Right lobe of liver (tissue), 6 donors: Measurements from ENCODE around the gene RIT2. TPM values are rescaled to one million over a fixed set of nuclear protein-coding genes. Genes with fewer than 3 reads are reported as not detected.

ENCODE experiments used
- ATAC-seq, 4 donors: fragments of 200-7000 bp; cut with Tn5 transposase; one replicate each; pipeline ENCODE4 v1.9.1; 2020; ENCODE audit warnings: mild to moderate bottlenecking in 4 of 4, moderate library complexity in 4 of 4
- DNase-seq, 3 donors: peaks; one replicate each; pipeline ENCODE4 v3.0.0-alpha.2; 2020
- H3K27ac ChIP-seq, 3 donors: fragments of 200-600 bp; one replicate each; pipeline ENCODE4 v1.8.0; 2022
- H3K27me3 ChIP-seq, 2 donors: fragments of 200-600 bp; one replicate each; pipeline ENCODE4 v1.8.0; 2022
- H3K36me3 ChIP-seq, 4 donors: fragments of 200-600 bp; sonication (generic) in 1 of 4; one replicate each; pipeline versions ENCODE4 v1.5.1 to v1.8.0; 2017 to 2022; ENCODE audit warnings: control low read depth in 1 of 4
- H3K4me1 ChIP-seq, 4 donors: fragments of 200-600 bp; sonication (generic) in 1 of 4; one replicate each; pipeline versions ENCODE4 v1.5.1 to v1.8.0; 2017 to 2022; ENCODE audit warnings: control low read depth in 1 of 4
- H3K4me3 ChIP-seq, 3 donors: fragments of 200-600 bp; one replicate each; pipeline ENCODE4 v1.8.0; 2022
- H3K9me3 ChIP-seq, 4 donors: fragments of 200-600 bp; sonication (generic) in 1 of 4; one replicate each; pipeline versions ENCODE4 v1.5.1 to v1.8.0; 2017 to 2022; ENCODE audit warnings: control low read depth in 1 of 4
- POLR2A ChIP-seq: fragments of 450-650 bp; IDR thresholded peaks from one replicate; pipeline ENCODE4 v1.6.1; 2017; ENCODE audit warnings: antibody characterized with exemption, mild to moderate bottlenecking
- whole genome bisulfite sequencing: methylation state at CpG from one replicate; pipeline ENCODE4 v1.1.6; 2018; ENCODE audit warnings: low coverage, low lambda C conversion rate; ENCODE audit not compliant: insufficient coverage; ENCODE audit errors: missing lambda C conversion rate; 5-methylcytosine and 5-hydroxymethylcytosine counted together
- intact Hi-C, 2 donors: fragments of 100-400 bp; cut with DNase I; formaldehyde crosslinking; loops; one replicate each; pipeline versions ENCODE4 v1.11.2 to v1.14.1; 2022
- total RNA-seq, 6 experiments: library from RNA; depleted of rRNA in 2 of 6; stranded (reverse); fragments of >200 nt in 2 of 6; fragmentation: NEBNext Ultra II Directional in 3 of 6; extraction: Animal tissue kit (Norgen Biotek cat#: 25700) in 3 of 6; gene quantifications; one replicate each; pipeline versions ENCODE4 v1.1.0 to v1.2.4, GENCODE V29; 2016 to 2023
- TF ChIP-seq, protein P1 (sequence below), 4 donors: fragments of 200-600 bp in 3 of 4; fragments of 450-650 bp in 1 of 4; IDR thresholded peaks; one replicate each; pipeline versions ENCODE4 v1.5.1 to v1.8.0; 2016 to 2022; ENCODE audit warnings: antibody characterized with exemption in 4 of 4, mild to moderate bottlenecking in 2 of 4
- donor health status: DM: no; HTN: yes; CAD: no.
- donor health status: DM: no; HTN: no; CAD: no.
- donor health status: DM: no; HTN: no; CAD: no.
- donor health status: DM: no; HTN: yes; CAD: no.
- donor health status: DM: no; HTN: yes; CAD: no.

Gene RIT2
- total RNA-seq, 6 experiments from 2014 or later, result not detected

GRCh38 chr18:42941021-42941420, 174.5 kb downstream of the RIT2 start:
- intact Hi-C loops, result no loop called here
- 38% methylated on average over 2 of the region's 2 CpGs for WGBS
- Histone ChIP-seq H3K9me3 (no peaks in the 10 kb centered on the region), H3K4me1 (no peaks in the 10 kb centered on the region), H3K27ac (no peak overlapping the region), H3K4me3 (no peak overlapping the region), H3K36me3 (no peaks in the 10 kb centered on the region), H3K27me3 (no peaks in the 10 kb centered on the region)
- DNase-seq (no peak), ATAC-seq (no peak)
- TF ChIP-seq POLR2A, result no peak
- TF ChIP-seq, protein P1, sequence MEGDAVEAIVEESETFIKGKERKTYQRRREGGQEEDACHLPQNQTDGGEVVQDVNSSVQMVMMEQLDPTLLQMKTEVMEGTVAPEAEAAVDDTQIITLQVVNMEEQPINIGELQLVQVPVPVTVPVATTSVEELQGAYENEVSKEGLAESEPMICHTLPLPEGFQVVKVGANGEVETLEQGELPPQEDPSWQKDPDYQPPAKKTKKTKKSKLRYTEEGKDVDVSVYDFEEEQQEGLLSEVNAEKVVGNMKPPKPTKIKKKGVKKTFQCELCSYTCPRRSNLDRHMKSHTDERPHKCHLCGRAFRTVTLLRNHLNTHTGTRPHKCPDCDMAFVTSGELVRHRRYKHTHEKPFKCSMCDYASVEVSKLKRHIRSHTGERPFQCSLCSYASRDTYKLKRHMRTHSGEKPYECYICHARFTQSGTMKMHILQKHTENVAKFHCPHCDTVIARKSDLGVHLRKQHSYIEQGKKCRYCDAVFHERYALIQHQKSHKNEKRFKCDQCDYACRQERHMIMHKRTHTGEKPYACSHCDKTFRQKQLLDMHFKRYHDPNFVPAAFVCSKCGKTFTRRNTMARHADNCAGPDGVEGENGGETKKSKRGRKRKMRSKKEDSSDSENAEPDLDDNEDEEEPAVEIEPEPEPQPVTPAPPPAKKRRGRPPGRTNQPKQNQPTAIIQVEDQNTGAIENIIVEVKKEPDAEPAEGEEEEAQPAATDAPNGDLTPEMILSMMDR (IDR thresholded peaks at IDR 0.05), result no peak

DNA sequence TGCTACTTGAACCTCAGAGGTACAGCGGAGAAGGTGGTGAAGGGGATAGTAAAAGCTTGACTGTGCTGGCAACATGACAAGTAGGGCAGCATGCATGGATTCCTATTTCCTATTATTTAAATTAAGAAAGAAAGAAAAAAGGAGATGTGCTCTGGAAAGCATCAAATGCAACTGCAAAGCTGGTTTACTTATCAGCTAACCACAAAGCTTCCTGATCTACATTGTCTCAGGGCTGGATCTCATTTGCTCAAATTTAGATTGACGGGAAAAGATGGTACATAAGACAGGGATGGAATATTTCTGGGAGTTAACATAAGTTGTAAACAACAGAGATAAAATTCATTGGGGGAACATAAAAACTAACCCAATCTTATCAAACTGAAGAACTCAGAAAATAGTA, 178.0 kb downstream of the RIT2 start:
- H3K27me3 ChIP-seq, result no peaks in the 10 kb centered on the region
- no peak overlapping the region for H3K27ac ChIP-seq
- no peak overlapping the region for H3K4me3 ChIP-seq
- intact Hi-C loops, result no loop called here
- 58% methylated on average over 2 of the region's 2 CpGs for WGBS
- H3K9me3 ChIP-seq, result no peaks in the 10 kb centered on the region
- no peak for ATAC-seq
- TF ChIP-seq, protein P1 (IDR thresholded peaks at IDR 0.05), result no peak
- TF ChIP-seq POLR2A, result no peak
- H3K36me3 ChIP-seq, result no peaks in the 10 kb centered on the region
- DNase-seq, result no peak
- H3K4me1 ChIP-seq, result no peaks in the 10 kb centered on the region

DNA sequence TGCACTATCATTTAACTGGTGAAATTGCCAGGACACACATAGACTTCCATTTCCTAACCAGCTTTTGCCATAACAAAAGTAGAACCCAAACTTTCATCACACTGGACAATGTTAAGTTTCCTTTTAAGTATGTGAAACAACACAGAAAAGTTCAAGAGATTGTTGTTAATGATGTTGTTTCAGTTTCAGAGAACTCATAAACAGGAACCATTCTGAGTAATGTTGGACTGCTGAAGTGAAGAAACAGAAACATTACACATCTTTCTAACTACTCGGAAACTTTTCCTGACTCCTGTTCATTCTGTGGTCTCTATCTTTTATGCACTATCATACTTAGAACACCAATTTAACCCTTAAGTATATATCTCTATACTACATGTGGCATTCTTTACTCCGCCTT, 179.2 kb downstream of the RIT2 start:
- Histone ChIP-seq H3K27ac (no peak overlapping the region), H3K4me1 (no peaks in the 10 kb centered on the region), H3K9me3 (no peaks in the 10 kb centered on the region), H3K27me3 (no peaks in the 10 kb centered on the region), H3K4me3 (no peak overlapping the region), H3K36me3 (no peaks in the 10 kb centered on the region)
- intact Hi-C loops, result no loop called here
- DNase-seq (no peak), ATAC-seq (no peak)
- TF ChIP-seq, protein P1 (IDR thresholded peaks at IDR 0.05), result no peak
- TF ChIP-seq POLR2A, result no peak
- 40% methylated on average over 2 of the region's 2 CpGs for WGBS

GRCh38 chr18:42931491-42931890, 184.0 kb downstream of the RIT2 start:
- Histone ChIP-seq H3K36me3 (no peaks in the 10 kb centered on the region), H3K4me1 (no peaks in the 10 kb centered on the region), H3K27me3 (no peaks in the 10 kb centered on the region), H3K4me3 (no peak overlapping the region), H3K9me3 (no peaks in the 10 kb centered on the region), H3K27ac (peak overlapping the region in 1 of 3 donors; percentile 5)
- TF ChIP-seq, protein P1 (IDR thresholded peaks at IDR 0.05), result no peak
- no peak for TF ChIP-seq POLR2A
- intact Hi-C loops, result no loop called here
- DNase-seq (no peak), ATAC-seq (peak; percentile 61 to 85 (median 80))
- WGBS, result 9% methylated on average over 3 of the region's 3 CpGs

GRCh38 chr18:42929857-42930256, 185.6 kb downstream of the RIT2 start:
- no peaks in the 10 kb centered on the region for H3K36me3 ChIP-seq
- no peaks in the 10 kb centered on the region for H3K4me1 ChIP-seq
- intact Hi-C loops, result no loop called here
- no peaks in the 10 kb centered on the region for H3K9me3 ChIP-seq
- no peak for ATAC-seq
- no peaks in the 10 kb centered on the region for H3K27me3 ChIP-seq
- 58% methylated on average over 3 of the region's 3 CpGs for WGBS
- no peak for TF ChIP-seq POLR2A
- TF ChIP-seq, protein P1 (IDR thresholded peaks at IDR 0.05), result no peak
- no peak for DNase-seq
- no peak overlapping the region for H3K27ac ChIP-seq
- no peak overlapping the region for H3K4me3 ChIP-seq
